Activated CD8-positive, alpha-beta memory T cell treated with anti-CD3 and anti-CD28 coated beads, Interleukin-2, amount 50 U/mL, for 1 hour (primary cell): ENCODE results near the gene ACSL6.
A peak's percentile ranks its signal among the peaks of the same experiment; 100 is the strongest.

Experiments used
- DNase-seq: peaks from one replicate; pipeline ENCODE4 v3.0.0-alpha.2; 2020; ENCODE audit errors: extremely low read depth

The ACSL6 gene

GRCh38 chr5:132016721-132017250 is 5.3 kb upstream of the ACSL6 start:
- no peak for DNase-seq

GRCh38 chr5:132013711-132014110 is 2.3 kb upstream of the ACSL6 start:
- no peak for DNase-seq

DNA sequence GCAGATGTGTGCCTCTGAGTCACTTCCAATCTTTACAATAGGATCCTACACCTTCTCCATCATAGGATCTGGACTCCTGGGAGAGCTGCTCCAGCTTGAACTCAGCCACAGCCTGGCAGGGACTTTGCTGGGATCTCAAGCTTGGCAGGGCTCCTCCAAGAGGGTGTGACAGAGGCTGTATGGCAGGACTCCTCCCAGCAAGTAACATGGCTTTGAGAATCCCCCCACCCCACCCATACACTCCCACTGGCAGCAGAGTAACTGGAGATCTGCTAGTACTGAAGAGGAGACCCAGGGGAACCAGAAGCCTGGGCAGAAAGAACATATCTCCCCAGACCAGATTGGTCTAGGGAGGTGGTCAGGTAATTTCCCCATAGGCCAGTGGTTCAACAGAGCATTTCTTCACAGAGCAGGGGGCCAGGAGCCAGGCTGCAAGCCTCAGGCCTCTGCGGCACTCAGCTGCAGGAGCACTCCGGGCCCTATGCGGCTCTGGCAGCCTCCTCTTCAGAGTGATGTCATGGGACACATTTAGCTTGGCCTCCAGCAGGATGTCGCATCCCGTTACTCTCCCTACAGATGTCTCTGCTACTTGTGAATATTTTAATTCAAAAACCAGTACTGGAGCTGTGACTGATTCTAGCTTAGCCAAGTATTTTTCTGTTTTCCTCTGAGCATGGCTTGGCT is 1.7 kb upstream of the ACSL6 start:
- DNase-seq = no peak

DNA sequence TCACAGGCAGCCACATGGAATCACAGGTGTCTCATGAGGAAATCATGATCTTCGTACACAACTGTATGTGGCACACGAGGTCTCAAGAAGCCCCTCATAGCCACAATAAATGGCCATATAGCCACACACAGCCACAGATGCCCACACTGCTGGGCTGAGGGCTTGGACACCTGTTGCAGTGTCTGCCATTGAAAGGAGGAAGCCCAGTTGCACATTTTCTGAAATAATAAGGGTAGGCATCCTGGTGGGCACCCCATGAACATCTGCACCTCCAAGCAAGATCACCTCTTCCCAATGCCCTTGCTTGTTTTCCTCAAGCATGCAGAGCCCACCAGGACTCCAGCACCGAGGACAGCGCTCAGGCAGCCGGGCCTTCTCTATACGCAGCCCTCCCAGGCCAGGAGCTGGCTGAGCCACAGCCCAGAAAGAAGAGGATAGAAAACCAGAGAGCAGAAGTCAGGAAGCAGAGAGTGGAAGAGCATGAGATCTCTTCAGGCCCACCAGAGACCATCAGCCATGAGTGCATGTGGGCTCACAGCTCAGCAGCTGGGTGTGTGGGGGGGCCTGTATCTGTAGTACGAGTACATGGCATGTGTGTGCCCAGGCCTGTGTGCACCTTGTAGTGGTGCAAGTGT is 1.0 kb upstream of the ACSL6 start:
- DNase-seq = no peak

DNA sequence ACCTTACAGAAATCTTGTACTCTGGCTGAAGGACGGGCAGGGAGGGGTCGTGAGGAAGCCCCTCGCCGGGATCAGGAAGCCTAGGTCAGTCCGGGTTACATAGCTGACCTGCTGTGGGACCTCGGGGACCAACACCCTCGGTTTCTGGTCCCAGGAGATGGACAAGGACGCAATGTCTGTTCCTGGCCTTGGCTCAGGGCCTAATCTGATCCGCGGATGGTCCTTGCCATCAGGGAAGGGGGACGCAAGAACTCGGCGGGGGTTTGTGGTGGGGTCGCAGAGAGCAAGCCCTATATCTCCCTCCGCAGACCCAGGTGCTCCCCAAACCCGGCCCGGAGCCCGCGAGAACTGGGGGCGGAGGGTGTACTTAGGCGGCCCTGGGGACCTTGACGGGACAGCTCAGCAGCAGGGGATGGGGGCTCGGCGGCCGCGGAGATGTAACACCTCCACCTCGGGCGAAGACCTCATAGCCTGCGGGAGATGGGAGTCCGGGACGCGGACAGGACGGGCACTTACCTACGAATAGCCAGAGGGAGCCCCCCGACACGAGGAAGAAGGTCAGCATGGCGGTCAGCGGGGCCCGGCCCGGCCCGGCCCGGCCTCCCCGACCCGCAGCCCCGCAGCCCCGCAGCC is 353 bp downstream of the ACSL6 start:
- DNase-seq = no peak

DNA sequence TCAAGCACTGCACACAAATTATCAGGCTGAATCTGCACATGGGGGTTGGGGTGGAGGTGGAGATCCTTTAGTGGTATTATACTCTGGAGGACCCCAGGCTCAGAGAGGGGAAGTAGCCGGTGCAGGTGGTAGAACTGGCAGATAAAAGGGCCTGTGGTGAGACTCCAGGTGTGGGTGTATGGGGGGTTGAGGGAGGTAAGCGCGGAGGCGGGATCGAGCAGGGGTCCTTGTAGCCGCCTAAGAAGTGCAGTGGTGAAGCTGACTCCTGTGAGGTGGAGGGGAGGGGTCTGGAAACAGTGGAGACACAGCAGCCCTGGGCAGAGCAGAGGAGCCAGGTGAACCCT is 841 bp downstream of the ACSL6 start:
- DNase-seq = no peak

GRCh38 chr5:132009706-132010405 is 1.6 kb downstream of the ACSL6 start:
- no peak for DNase-seq

DNA sequence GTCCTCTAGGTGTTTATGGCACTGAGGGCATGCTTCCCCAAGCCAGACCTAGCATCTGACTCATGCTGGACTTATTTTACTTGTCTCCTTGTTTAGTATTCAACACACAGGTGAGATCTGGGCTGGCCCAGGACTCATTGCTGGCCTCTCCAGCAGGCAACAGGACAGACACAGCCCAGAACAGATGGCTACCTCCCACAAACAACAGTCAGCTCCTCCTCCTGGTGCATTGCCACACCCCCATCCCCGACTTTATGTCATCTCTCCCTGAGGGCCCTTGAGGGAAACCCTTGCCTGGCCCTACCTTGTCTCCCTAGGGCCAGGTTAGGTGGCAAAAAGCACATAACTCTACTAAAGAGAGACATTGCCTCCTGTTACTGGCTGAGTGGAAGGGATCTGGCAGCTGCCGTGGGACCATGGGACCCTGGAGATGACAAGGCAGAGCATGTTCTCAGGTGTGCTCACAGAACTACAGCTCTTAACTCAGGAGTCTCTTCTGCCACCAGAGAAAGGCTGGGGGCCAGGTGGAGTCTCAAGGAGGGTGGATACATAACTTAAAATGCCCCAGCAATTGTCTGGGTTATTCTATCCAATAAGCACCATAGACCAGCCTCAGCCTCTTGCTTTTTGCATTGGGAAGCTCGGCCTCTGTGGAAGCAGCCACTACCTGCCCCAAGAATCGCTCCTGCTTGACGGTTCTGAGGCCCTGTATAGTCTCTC is 2.3 kb downstream of the ACSL6 start:
- DNase-seq = no peak

GRCh38 chr5:132008163-132008473 is 3.3 kb downstream of the ACSL6 start:
- DNase-seq = no peak

DNA sequence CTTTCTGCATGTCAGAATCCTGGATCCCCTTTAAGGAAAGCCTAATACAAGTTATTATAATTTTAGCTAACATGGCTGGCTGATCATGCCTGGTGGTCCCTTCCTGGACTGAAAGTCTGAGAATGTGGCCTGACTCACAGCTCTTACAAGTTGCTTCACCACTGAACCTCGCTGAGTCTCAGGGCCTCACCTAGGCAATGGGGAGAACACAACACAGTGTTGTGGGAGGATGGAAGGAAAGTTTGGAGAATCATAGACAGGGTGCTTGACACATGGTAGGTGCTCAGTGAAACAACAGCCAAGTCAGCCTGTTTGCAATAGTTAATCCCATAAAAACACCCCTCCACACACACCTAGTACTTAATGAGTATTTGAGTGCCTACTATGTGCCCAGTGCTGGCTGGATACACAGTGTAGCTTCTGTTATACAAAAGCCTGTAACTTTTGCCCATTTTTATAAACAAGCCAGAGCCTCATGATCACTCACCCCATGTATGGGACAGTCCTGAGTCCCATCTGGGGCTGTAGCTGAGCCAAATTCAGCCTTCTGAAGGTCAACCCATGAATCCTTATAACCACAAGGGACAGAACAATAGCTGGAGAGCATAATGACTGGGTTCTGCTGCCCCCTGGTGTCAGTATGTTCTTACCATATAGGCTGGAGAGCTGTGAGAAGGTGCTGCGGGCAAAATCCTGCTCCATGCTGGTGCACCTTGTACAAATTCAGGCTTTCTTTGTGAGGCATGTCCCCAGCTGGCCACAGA is 3.9 kb downstream of the ACSL6 start:
- DNase-seq = peak; percentile 49

DNA sequence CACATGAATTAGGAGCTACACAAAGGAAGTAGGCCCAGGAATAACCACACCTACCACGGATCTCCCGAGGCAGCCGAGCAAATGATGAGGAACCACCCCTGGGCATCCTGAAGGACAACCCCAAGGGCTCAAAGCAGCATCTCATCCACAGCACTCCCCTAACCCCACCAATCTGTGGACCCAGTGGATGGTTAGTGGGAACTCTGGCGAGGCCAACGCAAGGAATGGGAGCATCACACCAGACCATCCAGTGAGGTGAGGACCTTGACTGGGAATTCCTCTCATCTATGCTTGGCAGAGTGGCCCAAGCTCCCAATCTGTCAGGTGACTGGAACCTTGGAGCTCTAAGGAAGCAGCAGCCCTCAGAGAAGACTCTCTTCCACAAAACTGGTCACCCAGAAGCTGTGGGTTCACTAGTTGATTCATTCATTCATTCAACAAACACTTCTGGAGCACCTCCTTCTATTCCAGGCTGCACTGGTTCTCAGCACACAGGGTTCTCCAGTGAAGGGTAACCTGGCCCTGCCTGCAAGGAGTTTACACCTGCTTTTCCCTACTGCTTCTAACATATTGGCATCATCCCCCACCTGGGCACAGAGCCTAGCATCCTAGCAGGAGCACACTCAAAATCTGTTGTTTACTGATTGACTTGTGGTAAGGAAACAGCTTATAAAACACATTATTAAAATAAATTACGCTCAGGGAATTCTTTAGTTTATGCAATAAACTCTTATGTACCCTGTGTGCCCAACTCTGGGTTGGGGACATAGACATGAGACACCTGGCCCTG is 4.9 kb downstream of the ACSL6 start:
- no peak for DNase-seq

DNA sequence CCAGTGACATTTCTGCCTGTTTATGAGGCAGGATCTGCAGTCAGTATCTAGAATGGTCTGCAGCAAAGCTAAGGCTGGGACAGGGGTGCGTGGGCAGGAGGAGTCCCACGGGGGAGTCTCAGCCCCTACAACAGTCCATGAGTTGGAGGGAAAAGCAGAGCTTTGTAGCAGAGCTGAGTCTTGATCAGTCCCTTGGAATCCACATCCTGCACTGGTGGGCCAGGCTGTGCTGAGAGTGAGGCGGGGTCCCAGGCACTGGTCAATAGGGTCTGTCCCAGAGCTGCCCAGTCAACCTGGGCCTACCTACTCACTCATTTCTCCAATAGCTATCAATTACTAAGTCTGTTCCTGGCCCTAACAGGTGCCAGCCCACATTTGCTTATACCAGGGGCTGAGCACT is 5.9 kb downstream of the ACSL6 start:
- DNase-seq = no peak

- DNase-seq = no peak
Observed at GRCh38 chr5:132003982-132004381, 7.5 kb downstream of the ACSL6 start.

DNA sequence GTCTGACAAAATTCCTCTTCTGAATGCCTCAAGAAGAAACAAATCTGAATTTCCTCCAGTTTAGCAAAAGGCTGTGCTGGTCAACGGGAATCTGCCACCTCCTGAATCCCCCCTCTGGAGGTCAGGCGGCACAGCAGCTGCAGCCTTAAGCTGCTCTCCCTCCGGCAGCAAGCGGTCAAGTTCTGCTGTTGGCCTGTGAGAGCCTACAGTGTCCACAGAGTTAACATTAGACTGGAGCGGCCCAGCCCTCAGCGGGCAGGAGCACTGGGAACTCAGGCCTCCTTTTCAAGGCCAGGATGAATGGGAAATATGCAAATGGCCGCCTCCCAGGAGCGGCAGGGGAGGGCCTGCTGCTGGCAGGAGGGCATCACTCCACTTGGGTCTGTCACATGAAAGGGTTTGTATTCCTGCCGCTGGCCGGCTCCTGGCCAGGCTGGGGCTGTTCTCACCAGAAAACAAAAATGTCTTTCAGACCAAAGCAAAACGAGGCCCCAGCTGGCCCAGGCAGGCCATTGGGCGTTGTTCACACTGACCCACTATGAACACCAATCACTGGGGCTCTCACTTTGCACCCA is 8.2 kb downstream of the ACSL6 start:
- no peak for DNase-seq

DNA sequence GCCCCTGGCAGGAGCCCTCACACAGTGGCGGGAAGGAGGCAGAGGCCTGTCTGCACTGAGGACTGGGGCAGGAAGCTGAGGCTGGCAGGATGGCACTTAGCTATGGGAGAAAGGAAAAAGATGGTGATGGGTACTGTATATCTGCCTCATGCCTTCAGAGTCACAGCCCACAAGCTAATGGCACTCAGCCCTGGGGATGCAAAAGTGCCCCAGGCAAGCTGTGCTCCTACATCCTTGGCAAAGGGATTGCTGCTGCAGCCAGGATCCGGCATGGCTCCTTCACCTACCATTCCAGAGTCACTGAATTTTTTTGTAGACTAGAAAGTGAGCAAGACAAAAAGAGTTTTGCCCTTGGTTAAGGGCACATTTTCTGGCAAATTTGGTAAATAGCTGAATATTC is 8.7 kb downstream of the ACSL6 start:
- no peak for DNase-seq

GRCh38 chr5:132001647-132002561 is 9.6 kb downstream of the ACSL6 start:
- DNase-seq = no peak

DNA sequence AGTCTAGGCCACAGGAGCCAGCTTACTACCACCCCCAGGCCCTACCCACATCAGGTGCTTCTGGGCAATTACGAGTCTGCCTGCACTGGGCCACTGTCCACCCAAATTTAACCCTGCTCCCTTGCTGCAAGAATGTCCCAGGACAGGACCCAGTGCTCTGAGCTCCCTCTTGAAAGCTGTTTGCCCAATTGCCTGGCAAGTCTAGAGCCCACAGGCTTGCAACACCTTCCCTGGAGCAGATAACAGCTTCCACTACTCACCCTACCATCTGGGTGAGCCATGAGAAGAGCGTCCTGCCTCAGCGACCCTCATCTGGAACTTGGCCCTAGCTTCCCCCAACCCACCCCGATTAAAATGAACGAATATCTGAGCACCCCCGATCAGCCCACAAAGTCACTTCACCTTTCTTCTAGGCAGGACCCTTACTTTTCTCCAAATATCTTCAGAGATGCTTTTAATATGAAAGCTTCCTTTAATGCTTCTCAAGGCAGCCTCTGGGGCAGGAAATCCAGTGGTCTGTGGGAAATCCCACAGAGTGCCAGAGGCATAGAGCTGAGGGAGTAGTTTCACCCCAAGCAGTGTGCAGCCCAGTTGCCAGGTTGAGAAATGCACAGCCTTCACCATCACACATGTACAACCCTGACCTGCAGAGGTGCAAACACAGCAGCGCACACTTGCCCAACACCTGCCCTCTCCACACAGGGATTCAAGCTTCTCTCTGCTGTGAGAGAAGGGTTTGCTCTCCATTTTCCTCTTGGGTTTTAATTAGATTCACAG is 10.6 kb downstream of the ACSL6 start:
- no peak for DNase-seq

DNA sequence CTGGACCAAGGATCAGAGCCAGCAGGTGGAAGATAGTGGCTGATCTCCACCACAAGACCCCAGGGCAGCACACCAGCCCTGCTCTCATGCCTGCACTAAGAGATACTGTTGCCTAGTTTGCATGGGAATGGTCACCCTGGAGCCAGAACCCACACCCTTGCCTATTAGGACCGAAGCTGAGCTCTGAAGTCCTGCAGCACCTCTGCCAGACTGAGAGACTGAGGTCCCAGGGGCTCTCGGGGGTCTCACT is 11.3 kb downstream of the ACSL6 start:
- DNase-seq = no peak
